Endothelial cell of umbilical vein (primary cell): ENCODE results near the gene LILRA1. TPM values are rescaled to one million over a fixed set of nuclear protein-coding genes. Genes with fewer than 3 reads are reported as not detected.
"Not testable (repeated sequence)": the region's sequence is repeated elsewhere in the genome, so short reads cannot be mapped to it uniquely, and the experiment has no call there.

Experiments used
- BruUV-seq: library from RNA; stranded (reverse); fragments of 400-500 nt; replicated peaks from 2 replicates; lab custom pipeline; 2021; lab: Mats Ljungman, UMichigan
- CTCF ChIA-PET: fragments of 300-600, 350-600 bp; sonication (Branson Sonifier 250); formaldehyde crosslinking; loops from one replicate; lab custom pipeline; 2021; ENCODE audit warnings: antibody characterized with exemption, inconsistent platforms; lab: Charles Lee
- POLR2A ChIA-PET: fragments of 300-600, 350-600 bp; sonication (Branson Sonifier 250); formaldehyde crosslinking; loops from one replicate; lab custom pipeline; 2021; ENCODE audit warnings: antibody characterized with exemption, inconsistent platforms; lab: Charles Lee
- DNase-seq: peaks from one replicate; pipeline ENCODE4 v3.0.0-alpha.2; 2011; ENCODE audit warnings: low read depth, low spot score
- FAIRE-seq: peaks from 2 replicates; lab custom pipeline; 2011; peaks lifted over from hg19 to GRCh38; lab: Jason Lieb, UNC
- H2AFZ ChIP-seq: 2 replicates; pipeline ENCODE4 v1.6.0; 2012; ENCODE audit warnings: low read depth, low read length, control low read depth, inconsistent platforms
- H3K27ac ChIP-seq: 2 replicates; pipeline ENCODE4 v1.5.1; 2011; ENCODE audit warnings: low read depth, mild to moderate bottlenecking, control low read depth, low read length, moderate library complexity; ENCODE audit not compliant: insufficient read depth
- H3K27me3 ChIP-seq, 2 experiments: 2 replicates each; pipeline versions ENCODE4 v1.6.0 to v1.6.1; 2011; ENCODE audit warnings: low read length in 2 of 2, mixed read lengths in 1 of 2; ENCODE audit not compliant: control insufficient read depth in 2 of 2, insufficient read depth in 2 of 2
- H3K36me3 ChIP-seq, 2 experiments: 2 replicates in 1 of 2; 3 replicates in 1 of 2; pipeline ENCODE4 v1.5.1; 2011; ENCODE audit warnings: low read length in 2 of 2, mild to moderate bottlenecking in 1 of 2, moderate library complexity in 1 of 2; ENCODE audit not compliant: control insufficient read depth in 2 of 2, insufficient read depth in 2 of 2; ENCODE audit errors: extremely low read depth in 1 of 2
- H3K4me1 ChIP-seq: 3 replicates; pipeline ENCODE4 v1.5.1; 2011; ENCODE audit warnings: mild to moderate bottlenecking, low read length; ENCODE audit not compliant: control insufficient read depth, insufficient read depth; ENCODE audit errors: extremely low read depth
- H3K4me2 ChIP-seq: 2 replicates; pipeline ENCODE4 v1.6.1; 2011; ENCODE audit warnings: low read length, control low read depth, mixed read lengths; ENCODE audit not compliant: insufficient read depth
- H3K4me3 ChIP-seq, 3 experiments: fragments of 200-600 bp in 1 of 3; sonication (generic), shearing (Covaris generic) in 1 of 3; replicated peaks in 1 of 3; 2 replicates each; pipeline ENCODE4 v1.5.1; 2011 to 2016; ENCODE audit warnings: control low read depth in 3 of 3, low read length in 3 of 3, mild to moderate bottlenecking in 2 of 3, inconsistent platforms in 1 of 3, low read depth in 1 of 3, moderate library complexity in 1 of 3; ENCODE audit not compliant: insufficient read depth in 1 of 3
- H3K79me2 ChIP-seq: 2 replicates; pipeline ENCODE4 v1.6.0; 2012; ENCODE audit warnings: low read length, inconsistent platforms; ENCODE audit not compliant: control insufficient read depth, insufficient read depth
- H3K9ac ChIP-seq: replicated peaks from 2 replicates; pipeline ENCODE3; 2011; ENCODE audit warnings: low read length, control low read depth; ENCODE audit not compliant: insufficient read depth; ENCODE audit errors: extremely low read depth
- H3K9me1 ChIP-seq: replicated peaks from 3 replicates; pipeline ENCODE4 v1.6.0; 2011; ENCODE audit warnings: mild to moderate bottlenecking, low read length; ENCODE audit not compliant: control insufficient read depth, insufficient read depth; ENCODE audit errors: extremely low read depth
- H3K9me3 ChIP-seq: replicated peaks from 2 replicates; pipeline ENCODE4 v1.5.1; 2012; ENCODE audit warnings: low read length, inconsistent platforms; ENCODE audit not compliant: control insufficient read depth, insufficient read depth
- H4K20me1 ChIP-seq: replicated peaks from 2 replicates; pipeline ENCODE3; 2011; ENCODE audit warnings: mild to moderate bottlenecking, low read length; ENCODE audit not compliant: control insufficient read depth, insufficient read depth; ENCODE audit errors: extremely low read depth
- JUN ChIP-seq: IDR thresholded peaks from 2 replicates; pipeline ENCODE4 v1.6.1; 2011; ENCODE audit warnings: borderline replicate concordance, low read depth; ENCODE audit not compliant: insufficient read length, insufficient read depth
- dilution Hi-C: fragments of 300-500 bp; cut with MboI; formaldehyde crosslinking; loops from one replicate; pipeline ENCODE4 v1.15.0; 2019; ENCODE audit warnings: low sequenced_read_pairs; ENCODE audit not compliant: extremely low pct_ligation_motif_present
- intact Hi-C: fragments of 100-400 bp; cut with micrococcal nuclease; formaldehyde crosslinking; loops from one replicate; pipeline ENCODE4 v1.10.0; 2022
- polyA plus RNA-seq, 4 experiments: library from polyadenylated mRNA; depleted of rRNA in 3 of 4; stranded (reverse) in 3 of 4; unstranded in 1 of 4; fragments of >200 nt; gene quantifications; 2 replicates each; pipeline versions ENCODE4 v1.2.1 to v1.2.3, GENCODE V29; 2011 to 2012; ENCODE audit warnings: missing spikeins in 1 of 4
- total RNA-seq: library from RNA; stranded (reverse); gene quantifications from 2 replicates; pipeline ENCODE4 v1.2.3, GENCODE V29; 2021

LILRA1 gene
- total and polyA plus RNA-seq, 2 donors (not counting 3 experiments of a cell fraction or from before 2014, with no cell fraction given), result not detected

- H3K79me2 ChIP-seq, result no peaks in the 10 kb centered on the region
- H3K4me2 ChIP-seq, result no peak overlapping the region
- H4K20me1 ChIP-seq, result no peaks in the 10 kb centered on the region
- CTCF ChIA-PET, result no interaction called here
- dilution Hi-C loops, result no loop called here
- POLR2A ChIA-PET, result no interaction called here
- H3K4me1 ChIP-seq, result no peaks in the 10 kb centered on the region
- FAIRE-seq, result no peak
- H3K27ac ChIP-seq, result no peak overlapping the region
- H3K9ac ChIP-seq, result no peak overlapping the region
- no peak for DNase-seq
- H3K4me3 ChIP-seq, result no peak overlapping the region
- no peaks in the 10 kb centered on the region for H3K27me3 ChIP-seq
- intact Hi-C loops, result no loop called here
- no peak overlapping the region for H2AFZ ChIP-seq
- no peaks in the 10 kb centered on the region for H3K9me1 ChIP-seq
- H3K9me3 ChIP-seq, result no peaks in the 10 kb centered on the region
- no TSS peak for BruUV-seq
- H3K36me3 ChIP-seq, result no peaks in the 10 kb centered on the region
- TF ChIP-seq JUN, result no peak
Measured at GRCh38 chr19:54638683-54639082, 45.3 kb downstream of the LILRA1 start.

- H3K9me3 ChIP-seq, H3K27me3 ChIP-seq, BruUV-seq, H3K36me3 ChIP-seq, H2AFZ ChIP-seq, intact Hi-C loops, H3K27ac ChIP-seq, H4K20me1 ChIP-seq, FAIRE-seq, H3K79me2 ChIP-seq, DNase-seq, H3K9ac ChIP-seq, H3K4me1 ChIP-seq, H3K4me2 ChIP-seq, dilution Hi-C loops, POLR2A ChIA-PET, CTCF ChIA-PET, H3K9me1 ChIP-seq, H3K4me3 ChIP-seq: not testable (repeated sequence)
Measured at GRCh38 chr19:54642953-54643352, 49.5 kb downstream of the LILRA1 start.

GRCh38 chr19:54643583-54643982 lies 50.2 kb downstream of the LILRA1 start:
- H3K4me2 ChIP-seq, dilution Hi-C loops, DNase-seq, H2AFZ ChIP-seq, H3K4me1 ChIP-seq, BruUV-seq, H4K20me1 ChIP-seq, H3K9ac ChIP-seq, H3K27ac ChIP-seq, H3K79me2 ChIP-seq, POLR2A ChIA-PET, intact Hi-C loops, H3K9me3 ChIP-seq, H3K27me3 ChIP-seq, H3K9me1 ChIP-seq, H3K36me3 ChIP-seq, FAIRE-seq, H3K4me3 ChIP-seq, CTCF ChIA-PET: not testable (repeated sequence)
